Fibroblast of the aortic adventitia (primary cell): ENCODE data around the gene RPL37A. TPM values are rescaled to one million over a fixed set of nuclear protein-coding genes. Genes with fewer than 3 reads are reported as not detected.

ENCODE experiments used
- DNase-seq: peaks from one replicate; pipeline ENCODE4 v3.0.0-alpha.2; 2010; ENCODE audit warnings: low read depth
- H3K4me3 ChIP-seq: 2 replicates; pipeline ENCODE4 v1.5.1; 2011; ENCODE audit warnings: low read depth, mild to moderate bottlenecking, control low read depth, low read length, moderate library complexity
- total RNA-seq: library from RNA; depleted of rRNA; stranded (reverse); fragments of >200 nt; gene quantifications from 2 replicates; pipeline ENCODE4 v1.2.3, GENCODE V29; 2012; ENCODE audit warnings: low replicate concordance
- TF ChIP-seq, protein P1 (sequence below): IDR thresholded peaks from 2 replicates; pipeline ENCODE4 v1.5.1; 2011; ENCODE audit warnings: mild to moderate bottlenecking, low read length, control low read depth, inconsistent platforms; ENCODE audit not compliant: insufficient read depth

The RPL37A gene
- total RNA-seq, 1 donor: 1,513 TPM

DNA sequence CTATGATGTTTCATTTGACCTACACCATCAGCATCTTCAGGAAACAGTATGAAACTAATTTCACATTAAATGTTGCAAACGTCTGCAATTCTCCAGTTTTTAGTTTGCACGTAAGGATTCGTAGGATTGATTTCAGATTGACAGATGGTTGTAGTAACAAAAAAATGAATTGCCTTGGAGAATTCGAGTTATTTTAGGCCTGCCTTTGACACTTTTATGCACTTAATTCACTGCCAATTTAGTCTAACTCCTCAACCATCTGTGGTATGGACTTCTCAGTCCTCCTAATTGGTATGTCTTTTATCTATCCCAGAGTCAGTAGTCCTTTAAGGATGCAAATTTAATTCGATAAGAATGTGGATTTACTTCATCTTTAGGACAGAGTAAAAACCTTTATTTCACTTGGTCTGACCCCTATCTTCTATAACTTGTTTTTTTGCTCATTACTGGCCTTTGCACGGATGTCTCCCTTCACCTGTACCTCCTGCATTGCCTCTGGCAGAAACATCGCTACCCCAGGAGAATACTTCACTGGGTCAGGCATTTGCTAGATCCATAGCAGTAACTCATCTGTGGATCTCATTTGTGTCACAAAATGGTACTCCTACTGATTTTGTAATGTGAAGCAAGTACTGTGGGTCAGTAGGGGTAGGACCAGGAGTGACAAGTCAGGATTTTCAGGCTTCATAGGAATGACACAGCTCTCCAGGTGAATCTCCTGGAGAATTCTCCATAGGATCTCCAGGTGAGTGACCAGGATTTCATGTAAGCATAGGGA is 3.9 kb downstream of the RPL37A start:
- TF ChIP-seq, protein P1, sequence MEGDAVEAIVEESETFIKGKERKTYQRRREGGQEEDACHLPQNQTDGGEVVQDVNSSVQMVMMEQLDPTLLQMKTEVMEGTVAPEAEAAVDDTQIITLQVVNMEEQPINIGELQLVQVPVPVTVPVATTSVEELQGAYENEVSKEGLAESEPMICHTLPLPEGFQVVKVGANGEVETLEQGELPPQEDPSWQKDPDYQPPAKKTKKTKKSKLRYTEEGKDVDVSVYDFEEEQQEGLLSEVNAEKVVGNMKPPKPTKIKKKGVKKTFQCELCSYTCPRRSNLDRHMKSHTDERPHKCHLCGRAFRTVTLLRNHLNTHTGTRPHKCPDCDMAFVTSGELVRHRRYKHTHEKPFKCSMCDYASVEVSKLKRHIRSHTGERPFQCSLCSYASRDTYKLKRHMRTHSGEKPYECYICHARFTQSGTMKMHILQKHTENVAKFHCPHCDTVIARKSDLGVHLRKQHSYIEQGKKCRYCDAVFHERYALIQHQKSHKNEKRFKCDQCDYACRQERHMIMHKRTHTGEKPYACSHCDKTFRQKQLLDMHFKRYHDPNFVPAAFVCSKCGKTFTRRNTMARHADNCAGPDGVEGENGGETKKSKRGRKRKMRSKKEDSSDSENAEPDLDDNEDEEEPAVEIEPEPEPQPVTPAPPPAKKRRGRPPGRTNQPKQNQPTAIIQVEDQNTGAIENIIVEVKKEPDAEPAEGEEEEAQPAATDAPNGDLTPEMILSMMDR: no peak
- H3K4me3 ChIP-seq: no peak overlapping the region
- no peak for DNase-seq

DNA sequence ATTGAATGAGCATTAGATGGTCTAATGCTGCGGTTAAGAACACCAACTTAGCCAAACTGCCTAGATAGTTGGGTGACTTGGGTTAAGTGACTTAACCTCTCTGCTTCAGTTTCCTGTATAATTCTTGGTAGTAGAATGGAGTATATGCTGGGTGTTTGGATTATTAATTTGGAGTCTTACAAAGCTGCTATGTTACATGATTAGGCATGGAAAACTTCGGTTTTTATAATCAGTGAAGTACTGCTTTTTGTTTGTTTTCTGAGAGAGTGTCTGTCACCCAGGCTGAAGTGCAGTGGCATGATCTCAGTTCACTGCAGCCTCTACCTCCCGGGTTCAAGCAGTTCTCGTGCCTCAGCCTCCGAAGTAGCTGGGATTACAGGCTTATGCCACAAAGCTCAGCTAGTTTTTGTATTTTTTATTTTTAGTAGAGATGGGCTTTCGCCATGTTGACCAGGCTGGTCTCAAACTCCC is 4.5 kb downstream of the RPL37A start:
- TF ChIP-seq, protein P1: no peak
- no peak for DNase-seq
- no peak overlapping the region for H3K4me3 ChIP-seq

DNA sequence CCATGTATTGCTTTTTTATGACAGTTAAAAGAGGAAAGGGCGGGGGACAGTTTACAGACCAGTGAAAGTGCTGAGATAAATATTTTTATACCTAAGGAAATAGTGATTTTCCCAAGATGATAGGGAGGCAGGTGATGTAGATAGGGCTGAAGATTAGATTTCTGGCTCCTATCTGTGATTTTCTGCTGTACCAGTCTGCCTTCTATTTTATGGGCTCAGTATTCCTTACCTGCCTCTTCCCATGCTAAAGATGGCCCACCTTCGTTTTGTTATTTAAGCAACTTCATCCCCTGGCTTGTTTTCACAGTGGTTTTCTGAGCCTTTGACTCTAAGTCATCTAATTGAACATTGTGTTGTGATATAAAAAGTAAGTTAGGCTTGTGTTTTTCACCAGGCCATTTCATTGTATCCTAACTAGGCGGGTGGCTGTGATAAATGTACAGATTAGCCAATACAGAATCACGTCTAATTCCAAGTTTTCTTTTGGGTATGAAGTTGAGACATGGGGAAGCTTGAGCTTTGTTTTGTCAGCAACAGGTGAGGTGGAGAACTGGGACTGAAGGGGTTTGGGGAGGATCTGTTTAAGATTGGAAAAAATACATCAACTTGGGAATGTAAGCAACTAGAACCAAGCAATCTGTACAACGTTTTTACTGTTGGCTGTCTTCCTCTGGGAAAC is 5.2 kb downstream of the RPL37A start:
- no peak for DNase-seq
- TF ChIP-seq, protein P1: no peak
- no peak overlapping the region for H3K4me3 ChIP-seq

DNA sequence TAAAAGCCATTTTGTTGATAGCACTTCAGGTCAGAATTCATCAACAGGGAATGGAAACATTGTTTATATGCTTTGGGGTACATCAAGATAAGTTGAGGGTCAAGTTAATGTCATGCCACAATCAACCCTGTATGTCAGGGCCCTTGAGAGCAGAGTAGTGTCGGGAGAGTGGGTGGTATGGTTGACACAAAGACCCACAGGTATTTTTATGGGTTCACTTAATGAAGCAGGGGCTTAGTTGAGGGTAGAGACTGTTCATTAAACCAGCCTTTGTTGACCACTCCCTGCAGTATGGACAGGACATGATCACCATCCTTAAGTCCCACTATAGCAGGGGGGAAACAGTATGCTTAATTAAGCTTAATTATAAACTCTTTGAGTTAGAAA is 5.7 kb downstream of the RPL37A start:
- TF ChIP-seq, protein P1: no peak
- H3K4me3 ChIP-seq: no peak overlapping the region
- DNase-seq: no peak

DNA sequence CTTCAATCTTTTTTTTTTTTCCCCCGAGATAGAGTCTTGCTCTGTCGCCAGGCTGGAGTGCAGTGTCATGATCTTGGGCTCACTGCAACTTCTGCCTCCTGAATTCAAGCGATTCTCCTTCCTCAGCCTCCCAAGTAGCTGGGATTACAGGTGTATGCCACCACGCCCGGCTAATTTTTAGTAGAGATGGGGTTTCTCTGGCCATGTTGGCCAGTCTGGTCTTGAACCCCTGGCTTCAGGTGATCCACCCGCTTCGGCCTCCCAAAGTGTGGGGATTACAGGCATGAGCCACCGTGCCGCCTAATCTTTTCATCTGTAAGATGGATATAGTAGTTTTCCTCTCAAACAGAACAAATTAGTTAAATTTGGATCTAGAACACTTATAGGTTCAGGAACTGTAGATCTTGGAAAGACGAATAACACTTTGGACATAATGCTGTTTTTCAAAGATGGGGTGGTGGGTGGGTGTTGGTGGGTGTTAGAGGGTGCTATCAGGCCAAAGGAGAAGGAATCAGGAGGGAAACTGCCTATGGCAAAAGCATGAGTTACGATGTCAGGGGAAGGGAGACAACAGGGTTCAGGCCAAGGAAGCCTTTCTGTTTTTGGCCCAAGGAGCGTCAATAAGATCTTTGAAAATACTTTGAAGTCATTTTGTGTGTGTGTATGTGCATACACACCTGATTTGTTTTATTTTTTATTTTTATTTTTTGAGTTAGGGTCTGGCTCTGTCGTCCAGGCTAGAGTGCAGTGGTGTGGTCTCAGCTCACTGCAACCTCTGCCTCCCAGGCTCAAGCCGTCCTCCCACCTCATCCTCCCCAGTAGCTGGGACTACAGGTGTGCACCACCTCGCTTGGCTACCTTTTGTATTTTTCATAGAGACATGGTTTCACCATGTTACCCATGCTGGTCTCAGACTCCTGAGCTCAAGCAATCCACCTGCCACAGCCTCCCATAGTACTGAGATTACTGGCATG is 6.8 kb downstream of the RPL37A start:
- TF ChIP-seq, protein P1: no peak
- no peak overlapping the region for H3K4me3 ChIP-seq
- DNase-seq: no peak
